ENCODE measurements around the gene GAR1.
"Not testable (repeated sequence)": the region's sequence is repeated elsewhere in the genome, so short reads cannot be mapped to it uniquely, and the experiment has no call there.

Gene GAR1

DNA sequence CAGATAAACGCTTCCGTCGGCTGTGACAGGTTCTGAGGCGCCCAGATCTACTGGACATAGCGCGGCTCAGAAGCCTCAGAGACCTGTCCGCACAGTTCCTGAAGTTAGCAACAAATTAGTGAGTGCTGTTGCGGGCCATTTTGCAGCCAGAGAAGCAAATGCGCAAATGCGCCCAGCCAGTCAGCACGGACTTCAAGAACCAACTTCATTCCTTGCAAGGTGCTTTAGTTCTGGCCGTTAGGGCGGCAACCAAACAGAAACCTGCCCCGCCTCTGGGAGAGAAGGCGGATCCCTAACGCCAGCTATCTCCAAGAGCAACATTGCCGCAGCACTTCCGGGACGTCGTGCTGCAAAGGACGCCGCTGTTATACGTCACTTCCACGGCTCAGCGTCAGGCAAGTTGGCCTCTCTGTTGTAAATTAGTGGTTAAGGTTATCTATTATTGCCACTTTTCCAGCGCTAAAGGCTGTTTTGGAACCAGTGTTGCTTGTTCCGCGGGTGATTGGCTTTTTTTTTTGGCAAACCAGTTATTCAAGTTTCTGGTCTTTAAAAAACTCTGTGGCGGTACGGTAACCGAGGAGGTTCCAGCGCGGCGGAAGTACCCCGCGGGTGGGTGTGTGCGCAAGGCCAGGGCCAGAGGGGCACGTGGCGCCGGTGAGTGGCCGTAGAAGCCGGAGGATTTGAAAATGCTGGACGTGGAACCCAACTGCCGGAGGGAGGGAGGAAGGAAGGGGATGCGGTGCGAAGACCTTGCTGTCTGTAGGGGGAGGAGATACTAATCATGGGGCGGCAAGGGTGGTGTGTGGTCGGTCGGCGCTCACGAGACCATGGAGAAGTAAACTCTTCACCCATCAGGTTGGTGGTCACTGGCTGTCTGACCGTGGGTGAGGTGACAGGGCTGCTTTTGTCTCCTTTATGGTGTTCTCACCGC is at the start of gene GAR1:
Gene GAR1, plus strand, starts transcription at position 612 of the 931 bp plus-strand sequence. CDS start 403 bp downstream, outside the sequence.
- DNase-seq = peak; percentile 42 to 70

DNA sequence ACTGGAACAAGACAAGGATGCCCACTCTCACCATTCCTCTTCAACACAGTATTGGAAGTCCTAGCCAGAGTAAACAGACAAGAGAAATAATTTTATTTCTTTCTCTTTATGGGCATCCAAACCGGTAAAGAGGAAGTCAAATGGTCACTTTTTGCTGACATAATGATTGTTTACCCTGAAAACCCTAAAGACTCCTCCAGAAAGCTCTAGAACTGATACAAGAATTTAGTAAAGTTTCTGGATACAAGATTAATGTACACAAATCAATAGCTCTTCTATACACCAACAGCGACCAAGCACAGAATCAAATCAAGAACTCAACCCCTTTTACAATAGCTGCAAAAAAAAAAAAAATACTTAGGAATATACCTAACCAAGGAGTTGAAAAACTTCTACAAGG is 33.5 kb upstream of the GAR1 start:
- not testable (repeated sequence) for DNase-seq

DNA sequence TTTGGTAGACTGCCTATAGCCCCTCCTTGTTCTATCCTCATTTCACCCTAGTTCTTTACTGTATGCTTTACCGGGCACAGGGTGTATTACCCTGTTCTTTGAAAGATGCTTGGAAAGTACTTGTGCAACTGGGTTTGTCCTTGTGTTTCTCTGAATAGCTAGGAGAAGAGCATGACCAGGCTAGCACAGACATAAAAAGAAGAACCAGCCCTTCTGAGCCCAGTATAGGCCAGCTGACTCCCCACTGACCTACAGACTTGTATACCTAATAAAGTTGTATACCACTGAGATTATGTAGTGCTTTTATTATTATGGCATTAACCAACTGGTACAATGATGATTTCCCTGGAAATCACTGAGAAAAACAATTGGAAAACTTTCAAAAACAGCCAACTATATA is 28.7 kb upstream of the GAR1 start:
- no peak for DNase-seq

DNA sequence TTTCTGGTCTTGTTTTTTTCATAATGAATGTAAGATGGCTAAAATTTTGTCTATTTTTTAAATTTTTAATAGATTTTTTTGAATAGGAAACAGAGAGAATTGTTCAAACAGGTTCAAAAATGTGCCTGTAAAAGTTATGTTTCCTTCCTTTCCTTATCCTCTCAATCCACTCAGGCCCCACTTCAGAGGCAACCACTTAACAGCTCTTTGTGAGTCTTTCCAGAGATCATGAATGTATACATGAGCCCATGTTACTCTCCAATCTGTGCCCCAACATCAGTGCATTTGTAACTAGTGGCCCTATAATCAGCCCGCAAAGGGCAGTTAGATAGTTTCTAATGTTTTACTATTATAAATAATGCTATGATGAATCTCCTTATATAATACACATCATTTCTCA is 27.8 kb upstream of the GAR1 start:
- DNase-seq = no peak

DNA sequence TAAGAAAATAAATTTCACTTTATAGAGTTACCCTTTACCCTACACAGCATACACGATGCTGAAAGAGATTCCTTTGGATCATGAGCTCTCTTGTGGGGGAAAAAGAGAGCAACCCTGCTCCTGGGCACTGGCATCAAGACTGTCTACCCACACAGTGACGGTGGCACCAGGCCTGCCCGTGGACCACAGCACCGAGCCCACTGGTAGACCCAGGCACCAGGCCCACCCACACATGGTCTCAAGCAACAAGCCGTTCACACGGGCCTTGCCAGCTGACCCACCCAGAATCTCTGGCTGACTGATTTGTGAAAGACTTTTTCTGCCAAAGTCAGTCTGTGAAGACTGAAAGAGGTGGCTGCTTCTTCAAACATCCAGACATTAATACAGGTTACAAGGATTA is 20.5 kb upstream of the GAR1 start:
- DNase-seq = no peak

DNA sequence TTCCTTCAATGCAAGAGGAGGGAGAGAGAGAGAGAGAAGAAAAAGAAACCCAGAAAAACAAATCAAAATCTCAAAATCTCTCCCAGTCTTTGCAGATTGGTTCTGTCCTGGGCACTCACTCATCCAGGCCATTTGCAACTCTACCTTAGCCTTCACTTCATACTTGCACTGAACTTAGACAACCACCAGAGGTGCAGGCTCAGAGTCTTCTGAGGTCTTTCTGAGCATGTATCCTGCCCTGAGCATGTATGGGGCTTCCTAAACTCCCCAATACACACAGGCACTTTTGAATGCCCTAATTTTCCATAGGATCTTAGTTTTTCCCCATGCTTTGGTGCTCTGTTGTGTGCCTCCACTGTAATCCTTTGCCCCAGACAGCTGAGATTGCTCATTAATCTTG is 16.7 kb upstream of the GAR1 start:
- DNase-seq = no peak

DNA sequence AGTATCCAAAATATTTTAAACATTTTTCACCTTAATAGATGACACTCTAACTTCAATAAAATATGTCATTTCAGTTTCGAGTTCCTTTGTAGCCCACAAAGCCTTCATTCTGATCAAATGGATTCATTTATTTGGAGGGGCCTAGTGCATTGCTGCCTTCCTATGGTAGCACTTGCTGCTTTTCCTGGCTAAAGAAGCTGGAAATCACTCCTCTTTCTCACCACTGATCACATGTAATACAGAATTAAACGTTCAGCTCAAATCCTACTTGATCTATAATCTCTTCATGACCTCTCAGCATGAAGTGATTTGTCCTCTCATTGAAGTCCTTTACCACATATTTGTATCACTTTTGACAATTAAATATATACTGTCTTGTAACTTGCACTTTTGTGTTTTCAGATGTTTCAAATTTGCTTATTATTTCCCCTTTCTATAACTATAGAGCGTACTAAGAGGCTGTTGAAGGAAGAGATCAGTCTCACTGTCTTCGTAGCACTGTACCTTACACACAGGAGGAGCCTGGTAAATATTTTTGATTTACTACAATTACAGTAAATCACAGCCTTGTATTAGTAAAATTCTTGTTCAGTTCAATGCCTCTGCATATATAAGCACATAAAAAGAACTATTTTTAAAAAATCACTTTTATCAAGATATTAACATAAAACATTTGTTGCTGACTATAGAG is 14.3 kb upstream of the GAR1 start:
- DNase-seq = no peak

DNA sequence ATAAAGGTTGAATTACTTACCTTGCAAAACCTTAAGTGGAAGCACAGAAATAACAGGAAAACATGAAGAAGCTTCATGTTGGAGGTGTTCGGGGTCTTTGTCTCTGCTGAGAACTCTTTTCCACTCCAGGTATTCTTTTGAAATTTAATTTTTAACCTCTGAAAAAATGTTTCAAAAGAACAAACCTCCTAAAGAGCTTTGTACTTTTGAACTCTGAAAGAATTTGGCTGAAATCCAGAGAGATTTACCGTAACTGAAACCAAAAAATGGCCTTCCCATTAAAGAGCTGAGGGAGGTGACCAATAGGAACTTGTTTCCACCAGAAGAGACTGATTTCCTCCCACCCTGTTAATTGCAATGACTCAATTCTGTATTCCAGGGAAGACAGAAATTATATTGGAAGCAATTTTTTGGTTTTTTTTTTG is 13.7 kb upstream of the GAR1 start, which contains the start of gene CFI:
Gene CFI, minus strand, starts transcription at position 105 of the 425 bp plus-strand sequence. Its CDS starts 28 bp downstream, at position 77.
- no peak for DNase-seq

DNA sequence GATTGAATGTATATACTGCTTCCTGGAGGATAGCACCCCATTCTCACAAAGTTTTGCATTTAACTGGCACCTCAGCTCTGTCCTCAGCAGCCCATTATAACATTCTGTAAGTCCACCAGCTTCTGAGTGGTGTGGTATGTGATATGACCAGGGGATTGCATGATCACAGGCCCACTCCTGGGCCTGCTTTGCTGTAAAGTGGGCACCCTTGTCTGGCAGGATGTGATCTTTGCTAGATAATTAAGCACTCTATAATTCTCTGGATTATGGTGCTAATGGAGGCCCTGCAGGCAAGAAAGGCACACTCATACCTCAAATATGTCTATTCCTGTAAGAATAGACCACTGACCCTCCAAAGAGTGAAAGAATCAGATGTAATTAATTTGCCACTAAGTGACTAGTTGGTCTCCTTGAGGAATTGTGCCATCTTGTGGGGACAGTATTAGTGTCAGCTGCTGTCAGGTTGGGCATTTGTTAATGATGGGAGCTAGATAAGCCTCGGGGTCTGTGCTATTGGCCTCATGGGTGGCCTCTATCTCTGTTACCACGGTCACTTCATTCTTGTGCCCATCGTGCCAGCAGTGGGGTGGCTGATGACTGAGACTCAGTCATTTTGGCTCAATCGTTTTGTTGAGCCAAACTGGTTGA is 11.5 kb upstream of the GAR1 start:
- no peak for DNase-seq

DNA sequence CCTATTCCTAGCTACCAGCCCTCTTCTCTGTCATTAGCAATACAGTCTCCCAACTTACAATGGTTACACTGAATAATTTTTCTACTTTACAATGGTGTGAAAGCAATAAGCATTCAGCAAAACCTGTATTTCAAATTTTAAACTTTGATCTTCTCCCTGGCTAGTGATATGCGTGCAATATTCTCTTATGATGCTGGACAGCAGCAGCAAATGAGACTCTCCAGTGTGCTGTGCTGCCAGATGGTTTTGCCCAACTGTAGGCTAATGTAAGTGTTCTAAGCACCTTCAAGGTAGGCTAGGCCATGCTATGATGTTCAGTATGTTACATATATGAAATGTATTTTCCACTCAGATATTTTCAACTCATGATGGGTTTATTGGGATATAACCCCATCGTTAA is 5.9 kb upstream of the GAR1 start:
- DNase-seq = no peak

DNA sequence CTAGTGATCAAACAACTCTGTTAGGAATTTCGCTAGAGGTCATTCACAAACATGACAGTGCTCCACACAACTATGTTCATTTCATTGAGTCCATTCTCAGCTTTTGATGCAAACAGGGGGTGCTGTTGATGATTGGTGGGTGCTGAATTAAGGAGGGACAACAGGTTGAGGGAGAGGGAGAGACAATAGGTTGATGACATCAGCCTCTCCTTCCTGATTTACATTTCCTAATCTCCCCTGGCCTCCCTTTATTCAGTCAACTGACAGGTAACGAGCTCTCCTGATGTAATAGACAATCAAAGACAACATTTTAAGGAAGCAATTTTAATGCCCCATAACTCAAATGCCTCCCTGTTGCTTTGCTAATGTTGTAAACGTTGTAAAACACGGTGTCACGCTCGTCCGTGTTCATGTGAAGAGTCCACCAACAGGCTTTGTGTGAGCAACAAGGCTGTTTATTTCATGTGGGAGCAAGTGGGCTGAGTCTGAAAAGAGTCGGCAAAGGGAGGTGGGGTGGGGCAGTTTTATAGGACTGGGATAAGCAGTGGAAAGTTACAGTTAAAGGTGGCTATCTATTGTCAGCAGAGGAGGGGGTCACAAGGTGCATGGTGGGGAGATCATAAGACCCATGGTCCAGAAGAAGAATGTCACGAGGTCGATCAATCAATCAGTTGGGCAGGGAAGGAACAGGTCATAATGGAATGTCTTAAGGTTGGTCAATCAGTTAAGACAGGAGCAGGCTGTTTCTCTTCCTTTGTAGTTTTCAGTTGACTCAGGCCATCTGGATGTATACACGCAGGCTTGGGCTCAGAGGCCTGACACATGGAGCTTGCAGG is 4.8 kb upstream of the GAR1 start:
- no peak for DNase-seq

DNA sequence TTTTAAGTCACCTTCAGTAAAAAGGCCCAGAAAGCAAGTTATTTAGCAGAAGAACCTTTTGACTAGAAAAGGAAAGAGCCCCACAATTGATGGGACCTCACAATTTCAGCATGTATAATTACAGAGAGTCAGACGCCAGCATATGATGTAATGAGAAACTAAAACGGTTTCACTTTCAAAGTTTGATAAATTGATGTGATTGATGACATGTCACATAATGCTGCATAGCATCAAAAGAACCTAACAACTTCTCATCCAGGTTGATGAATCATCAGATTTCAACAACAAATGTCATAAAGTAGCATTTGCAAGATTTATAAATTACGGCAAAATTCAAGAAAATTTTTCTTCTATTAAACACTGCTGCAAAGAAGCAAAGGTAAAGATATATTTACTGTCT is 3.9 kb upstream of the GAR1 start:
- no peak for DNase-seq

DNA sequence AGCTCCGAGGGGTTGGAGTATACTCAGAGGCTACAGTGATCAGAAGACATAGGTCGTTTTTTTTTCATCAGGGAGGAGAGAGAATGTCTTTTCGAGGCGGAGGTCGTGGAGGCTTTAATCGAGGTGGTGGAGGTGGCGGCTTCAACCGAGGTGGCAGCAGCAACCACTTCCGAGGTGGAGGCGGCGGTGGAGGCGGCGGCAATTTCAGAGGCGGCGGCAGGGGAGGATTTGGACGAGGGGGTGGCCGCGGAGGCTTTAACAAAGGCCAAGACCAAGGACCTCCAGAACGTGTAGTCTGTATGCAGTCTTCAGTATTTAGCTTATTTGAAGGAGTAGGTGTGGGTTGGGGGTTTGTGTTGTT is 500 bp downstream of the GAR1 start:
- DNase-seq = no peak

DNA sequence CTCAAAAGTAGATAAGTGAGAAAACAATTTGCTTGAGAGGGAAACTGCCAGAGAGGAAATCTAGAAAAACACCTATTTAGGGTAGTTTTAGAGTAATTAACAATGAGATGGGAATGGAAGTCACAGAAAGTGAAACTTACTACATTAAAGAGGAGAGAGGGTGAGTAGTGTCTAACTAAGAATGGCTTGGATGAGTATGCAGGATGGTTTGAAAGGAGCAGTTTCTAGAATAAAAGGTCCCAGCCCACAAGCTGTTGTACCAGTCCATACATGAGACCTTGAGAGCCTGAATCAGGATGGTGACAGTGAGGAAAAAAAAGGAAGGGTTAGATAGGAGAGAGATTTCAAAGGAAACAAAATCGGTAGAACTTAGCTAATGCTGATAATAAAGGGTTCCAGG is 1.3 kb downstream of the GAR1 start:
- no peak for DNase-seq

DNA sequence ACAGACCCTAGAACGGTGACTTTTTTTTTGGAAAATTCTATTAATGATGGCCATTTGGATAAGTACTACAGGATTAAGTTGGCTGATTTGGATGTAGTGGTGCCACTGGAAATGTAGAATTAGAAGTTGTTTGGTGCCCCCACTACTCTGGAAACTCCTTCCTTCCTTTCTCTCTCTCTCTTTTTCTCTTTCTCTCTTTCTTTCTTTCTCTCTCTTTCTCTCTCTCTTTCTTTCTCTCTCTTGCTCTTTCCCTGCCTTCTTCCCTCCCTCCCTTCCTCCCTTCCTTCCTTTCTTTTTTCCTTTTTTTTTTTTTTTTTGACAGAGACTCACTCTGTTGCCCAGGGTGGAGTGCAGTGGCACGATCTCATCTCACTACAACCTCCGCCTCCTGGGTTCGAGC is 2.7 kb downstream of the GAR1 start:
- DNase-seq = no peak

DNA sequence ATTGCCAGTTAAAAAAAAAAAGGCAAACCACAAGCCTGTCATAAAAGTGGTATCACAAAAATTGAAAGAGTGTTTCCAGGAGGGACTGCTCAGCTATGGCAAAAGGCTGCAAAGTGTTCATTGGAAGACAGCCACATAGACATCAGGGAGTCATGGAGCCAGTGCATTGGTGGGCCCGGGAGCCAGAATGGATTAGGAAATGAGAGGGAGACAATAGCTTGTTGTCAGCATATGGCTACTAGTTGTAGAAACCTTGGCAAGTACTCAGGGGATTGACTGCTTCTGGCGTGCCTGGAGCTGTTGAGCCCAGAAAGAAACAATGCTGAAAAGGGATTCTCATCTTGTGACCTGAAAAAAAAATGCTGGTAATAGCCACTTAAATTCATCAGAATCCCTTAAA is 5.0 kb downstream of the GAR1 start:
- DNase-seq = no peak

DNA sequence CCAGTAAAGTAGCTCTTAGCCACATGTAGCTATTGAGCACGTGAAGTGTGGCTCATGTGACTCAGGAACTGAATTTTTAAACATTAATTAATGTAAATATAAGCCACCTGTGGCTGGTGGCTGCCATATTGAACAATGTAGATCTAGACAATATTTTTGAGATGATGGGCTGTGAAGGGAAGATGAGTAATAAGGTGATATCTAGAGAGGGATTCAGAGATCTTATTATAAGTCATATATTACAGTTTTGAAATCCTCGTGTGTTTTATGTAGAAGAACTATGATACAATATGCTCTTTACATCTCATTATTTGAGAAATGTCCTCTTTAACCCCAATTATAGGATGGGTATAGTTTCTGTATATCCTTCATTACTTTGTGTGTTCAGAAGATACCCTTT is 5.6 kb downstream of the GAR1 start:
- DNase-seq = no peak

DNA sequence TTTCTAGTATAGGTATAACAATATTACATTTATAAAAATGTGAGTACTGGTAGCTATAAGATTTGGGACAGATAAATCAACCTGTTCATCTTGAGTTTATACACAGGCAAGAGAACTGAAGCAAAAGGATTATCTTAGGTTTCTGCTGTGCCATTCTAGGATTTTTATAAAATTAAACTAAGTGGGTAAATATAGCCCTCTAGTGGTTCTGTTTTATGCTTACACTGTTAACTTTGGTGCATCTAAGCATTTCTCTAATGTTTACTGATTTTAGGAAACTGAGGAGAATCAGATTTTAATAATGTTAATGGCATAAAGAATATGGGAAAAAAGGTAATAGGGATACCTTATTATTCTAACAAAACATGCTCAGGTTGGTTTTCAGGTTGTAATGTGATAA is 11.2 kb downstream of the GAR1 start:
- DNase-seq = no peak

DNA sequence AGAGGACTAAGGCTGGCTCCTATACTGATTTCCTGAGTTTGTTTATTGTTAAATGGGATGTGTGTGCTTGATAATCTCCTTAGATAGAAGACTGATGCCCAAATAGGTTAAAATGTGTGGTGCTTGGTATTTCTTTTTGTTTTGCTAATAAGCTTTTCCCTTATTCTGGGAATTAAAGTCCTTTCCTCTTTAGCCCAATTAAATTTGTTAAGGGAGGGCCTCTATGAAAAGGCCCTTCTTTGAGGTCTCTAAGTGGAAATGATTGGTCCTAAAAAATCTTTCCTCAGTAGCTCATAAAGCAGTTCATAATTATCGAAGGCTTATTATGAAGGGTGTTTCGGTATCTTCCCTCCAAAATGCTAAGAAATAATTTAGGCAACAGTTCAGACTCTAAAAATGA is 12.1 kb downstream of the GAR1 start, which contains the start of gene RRH:
Gene RRH, plus strand, starts transcription at position 301 of the 400 bp plus-strand sequence. Its CDS starts 56 bp downstream, at position 357.
- DNase-seq = no peak

DNA sequence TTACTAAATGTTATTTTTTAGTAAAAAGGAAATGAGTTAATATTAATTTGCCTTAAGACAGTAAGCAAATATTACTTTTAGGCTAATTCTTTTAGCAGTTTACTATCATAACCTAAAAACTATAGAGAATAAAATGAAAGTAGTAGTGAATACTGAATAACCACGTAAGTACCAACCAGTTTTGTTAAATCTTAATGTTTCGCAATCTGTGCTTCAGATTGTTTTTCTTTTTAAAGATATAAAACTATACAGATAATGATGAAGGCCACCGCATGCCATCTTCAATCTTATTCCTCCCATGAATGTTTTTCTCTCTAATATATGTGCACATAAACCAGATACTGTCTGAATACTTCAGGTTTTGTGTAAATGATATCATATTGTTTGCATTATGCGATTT is 18.2 kb downstream of the GAR1 start:
- no peak for DNase-seq

DNA sequence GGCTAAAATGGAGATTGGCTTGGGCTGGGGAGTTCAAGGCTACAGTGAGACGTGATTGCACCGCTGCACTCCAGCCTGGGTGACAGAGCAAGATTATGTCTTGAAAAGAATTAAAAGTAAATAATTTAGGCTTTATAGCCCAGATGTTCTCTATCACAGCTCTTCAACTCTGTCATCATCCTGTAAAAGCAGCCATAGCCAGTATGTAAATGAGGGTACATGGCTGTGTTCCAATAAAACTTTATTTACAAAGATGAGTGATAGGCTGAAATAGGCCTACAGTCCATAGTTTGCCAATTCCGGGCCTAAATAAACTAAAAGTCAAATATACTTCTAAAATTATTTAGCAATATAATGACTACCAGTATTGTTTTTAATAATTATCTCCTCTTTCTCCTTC is 21.4 kb downstream of the GAR1 start:
- DNase-seq = no peak

DNA sequence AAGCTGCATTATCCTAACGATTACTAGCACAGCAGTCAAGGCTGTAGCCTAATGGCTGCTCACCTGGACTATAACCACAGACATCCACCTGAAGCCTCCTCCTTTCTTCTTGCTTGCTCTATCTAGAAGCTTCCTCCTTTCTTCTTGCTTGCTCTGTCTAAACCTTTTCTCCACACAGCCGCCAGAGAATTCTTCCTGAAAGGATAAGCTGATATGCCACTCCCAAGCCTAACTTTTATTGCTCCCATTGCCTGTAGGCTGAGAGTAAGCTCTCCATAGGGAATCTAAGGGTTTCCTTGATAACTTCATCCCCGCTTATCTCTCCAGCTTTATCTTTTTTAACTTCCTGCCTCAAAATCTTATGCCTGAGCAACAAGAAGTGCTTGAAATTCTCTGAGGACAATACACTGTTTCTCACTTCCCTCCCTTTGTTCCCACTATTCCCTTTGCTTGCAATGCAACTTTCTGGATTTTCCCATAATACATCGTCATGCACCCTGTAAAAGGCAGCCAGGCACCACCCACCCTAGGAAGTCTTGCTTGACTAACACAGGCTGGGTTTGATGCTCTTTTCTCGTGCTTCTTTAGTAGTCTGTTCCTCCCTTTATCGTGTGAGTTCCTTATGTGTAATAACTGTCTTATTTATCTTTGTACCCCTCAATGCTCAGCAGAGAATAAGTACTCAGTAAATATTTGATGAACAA is 31.0 kb downstream of the GAR1 start:
- DNase-seq = no peak
